Esophagus mucosa (tissue), 1 donor: ENCODE measurements around the gene CTNNA3. TPM values are rescaled to one million over a fixed set of nuclear protein-coding genes. Genes with fewer than 3 reads are reported as not detected.

Source experiments
- ATAC-seq: fragments of 200-7000 bp; cut with Tn5 transposase; one replicate; pipeline ENCODE4 v1.9.1; 2020
- total RNA-seq: library from RNA; stranded (reverse); gene quantifications from one replicate; pipeline ENCODE4 v1.2.4, GENCODE V29; 2023
- donor health status: DM: yes; HTN: yes; CAD: no.

CTNNA3 gene
- total RNA-seq, 1 donor from 2014 or later, result not detected

- no peak for ATAC-seq
Measured at GRCh38 chr10:66737241-66737640, 958.8 kb downstream of the CTNNA3 start.

GRCh38 chr10:66723608-66724400, 972.2 kb downstream of the CTNNA3 start:
- no peak for ATAC-seq

- no peak for ATAC-seq
Measured at GRCh38 chr10:66719483-66719882, 976.5 kb downstream of the CTNNA3 start.

GRCh38 chr10:66717231-66717981, 978.6 kb downstream of the CTNNA3 start:
- ATAC-seq, result no peak

- no peak for ATAC-seq
Measured at GRCh38 chr10:66714741-66715140, 981.3 kb downstream of the CTNNA3 start.

- no peak for ATAC-seq
Measured at GRCh38 chr10:66713387-66713786, 982.6 kb downstream of the CTNNA3 start.

GRCh38 chr10:66698069-66698468, 997.9 kb downstream of the CTNNA3 start:
- no peak for ATAC-seq

GRCh38 chr10:66695046-66695445, 1000.9 kb downstream of the CTNNA3 start:
- no peak for ATAC-seq

GRCh38 chr10:66684581-66684980, 1011.4 kb downstream of the CTNNA3 start:
- no peak for ATAC-seq

GRCh38 chr10:66680886-66681285, 1015.1 kb downstream of the CTNNA3 start:
- ATAC-seq, result no peak

- ATAC-seq, result no peak
Measured at GRCh38 chr10:66678521-66678920, 1017.5 kb downstream of the CTNNA3 start.

- ATAC-seq, result no peak
Measured at GRCh38 chr10:66673071-66673470, 1022.9 kb downstream of the CTNNA3 start.

GRCh38 chr10:66671562-66671961, 1024.4 kb downstream of the CTNNA3 start:
- ATAC-seq, result no peak

- no peak for ATAC-seq
Measured at GRCh38 chr10:66671064-66671463, 1024.9 kb downstream of the CTNNA3 start.

GRCh38 chr10:66656499-66656898, 1039.5 kb downstream of the CTNNA3 start:
- ATAC-seq, result no peak

GRCh38 chr10:66654861-66655260, 1041.1 kb downstream of the CTNNA3 start:
- ATAC-seq, result no peak

GRCh38 chr10:66651308-66652082, 1044.5 kb downstream of the CTNNA3 start:
- no peak for ATAC-seq

- no peak for ATAC-seq
Measured at GRCh38 chr10:66649626-66650025, 1046.4 kb downstream of the CTNNA3 start.

GRCh38 chr10:66642217-66642616, 1053.8 kb downstream of the CTNNA3 start:
- no peak for ATAC-seq

- no peak for ATAC-seq
Measured at GRCh38 chr10:66639371-66639770, 1056.6 kb downstream of the CTNNA3 start.

GRCh38 chr10:66637273-66638036, 1058.5 kb downstream of the CTNNA3 start:
- ATAC-seq, result no peak

- no peak for ATAC-seq
Measured at GRCh38 chr10:66629996-66630395, 1066.0 kb downstream of the CTNNA3 start.
